Stimulated activated naive CD8-positive, alpha-beta T cell treated with anti-CD3 and anti-CD28 coated beads, Interleukin-15, amount 100 ng/mL, for 72 hours (primary cell): ENCODE data around the gene OR4C45.
"Not testable (repeated sequence)": the region's sequence is repeated elsewhere in the genome, so short reads cannot be mapped to it uniquely, and the experiment has no call there.

Source experiments
- ATAC-seq: fragments of 150-1000 bp; cut with Tn5 transposase; 2 replicates; pipeline ENCODE4 v1.10.0; 2021; ENCODE audit warnings: mild to moderate bottlenecking, moderate library complexity
- DNase-seq, 2 donors: peaks; one replicate each; pipeline ENCODE4 v3.0.0; 2021 to 2022
- H3K27ac Mint-ChIP-seq, 2 donors: one replicate each; pipeline ENCODE4 v1.8.0; 2022; ENCODE audit warnings: mild to moderate bottlenecking in 2 of 2, mixed read lengths in 2 of 2, moderate library complexity in 2 of 2
- H3K27me3 Mint-ChIP-seq: one replicate; pipeline ENCODE4 v1.8.0; 2022; ENCODE audit warnings: mixed read lengths
- H3K4me1 Mint-ChIP-seq: one replicate; pipeline ENCODE4 v1.8.0; 2022; ENCODE audit warnings: mild to moderate bottlenecking, mixed read lengths
- H3K4me3 Mint-ChIP-seq, 2 donors: one replicate each; pipeline ENCODE4 v1.8.0; 2022; ENCODE audit warnings: mild to moderate bottlenecking in 2 of 2, mixed read lengths in 2 of 2, moderate library complexity in 1 of 2
- H3K9me3 Mint-ChIP-seq, 2 donors: one replicate each; pipeline ENCODE4 v1.8.0; 2022; ENCODE audit warnings: mixed read lengths in 2 of 2

Gene OR4C45

DNA sequence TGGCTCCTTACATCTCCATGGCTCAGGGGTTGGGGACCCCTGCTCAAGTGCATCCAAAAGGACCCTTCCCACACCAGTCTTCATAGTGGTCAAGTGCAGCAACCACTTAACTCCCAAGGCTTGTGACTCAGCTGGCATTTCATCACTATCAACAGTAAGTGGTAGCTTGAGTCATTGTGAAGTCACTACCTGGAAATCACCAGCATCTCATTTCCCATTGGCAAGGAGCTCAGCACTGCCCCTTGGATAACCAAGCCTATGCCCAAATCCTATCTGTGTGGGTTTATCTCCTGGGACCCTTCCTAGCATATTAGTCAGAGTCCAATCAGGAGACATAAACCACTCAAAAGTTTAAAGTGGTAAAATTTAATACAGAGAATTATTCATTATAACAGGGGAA is 46.3 kb downstream of the OR4C45 start:
- H3K9me3 Mint-ChIP-seq: peaks cover 30 to 55% of the 10 kb centered on the region in 2 donors
- not testable (repeated sequence) for H3K4me3 Mint-ChIP-seq, H3K4me1 Mint-ChIP-seq, DNase-seq, H3K27ac Mint-ChIP-seq, H3K27me3 Mint-ChIP-seq, ATAC-seq

DNA sequence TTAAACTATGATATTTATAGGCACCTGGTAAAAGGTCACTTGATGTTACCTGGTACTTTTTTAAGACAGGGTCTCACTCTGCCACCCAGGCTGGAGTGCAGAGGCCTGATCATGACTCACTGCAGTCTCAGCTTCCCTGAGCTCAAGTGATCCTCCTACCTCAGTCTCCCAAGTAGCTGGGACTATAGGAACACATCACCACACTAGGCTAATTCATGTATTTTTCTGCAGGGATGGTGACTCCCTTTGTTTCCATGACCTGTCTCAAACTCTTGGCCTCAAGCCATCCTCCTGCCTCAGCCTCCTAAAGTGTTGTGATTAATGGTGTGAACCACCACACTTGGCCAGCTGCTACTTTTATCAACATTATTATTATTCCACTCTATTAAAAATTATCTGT is 47.6 kb downstream of the OR4C45 start:
- ATAC-seq: no peak

More for the DNA sequence above, 47.6 kb downstream of the OR4C45 start:
- Mint-ChIP-seq H3K27ac (no peak overlapping the region), H3K4me1 (no peaks in the 10 kb centered on the region), H3K4me3 (no peak overlapping the region), H3K9me3 (peaks cover 28 to 49% of the 10 kb centered on the region in 2 donors), H3K27me3 (no peaks in the 10 kb centered on the region)
- DNase-seq: no peak
